ENCODE data around the gene MATN1.

MATN1 gene

DNA sequence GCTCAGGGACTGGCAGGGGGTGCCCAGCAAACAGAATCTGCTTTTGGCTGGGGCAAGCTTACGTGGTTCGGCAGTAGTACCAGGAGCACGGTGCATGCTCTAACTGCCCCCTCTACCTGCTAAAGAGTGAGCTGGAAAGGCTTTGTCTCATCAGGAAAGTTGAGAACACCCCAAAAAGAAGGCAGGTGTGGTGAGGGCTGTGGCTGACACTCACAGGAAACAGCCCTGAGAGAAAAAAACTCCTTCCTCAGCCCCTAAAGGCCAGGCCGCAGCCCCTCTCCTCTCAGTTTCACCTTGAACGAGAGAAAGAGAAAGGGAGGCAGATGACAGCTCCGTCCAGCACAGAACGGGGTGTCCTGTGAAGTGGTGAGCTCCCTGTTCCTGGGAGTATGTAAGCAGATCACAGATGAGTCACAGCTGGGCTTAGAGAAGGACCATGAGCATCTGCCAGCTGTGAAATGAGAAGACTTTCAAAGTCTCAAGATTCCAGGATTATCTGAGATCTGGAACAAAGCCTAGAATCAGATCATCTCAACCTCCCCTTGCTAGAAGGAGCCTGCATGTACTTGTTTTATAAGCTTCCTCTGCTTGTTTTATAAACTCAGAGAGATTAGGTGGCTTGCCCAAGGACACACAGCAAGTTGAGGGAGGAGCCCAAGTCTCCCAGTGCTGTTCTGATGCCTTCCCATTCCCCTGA lies 20.8 kb upstream of the MATN1 start:
- DNase-seq, result peak; percentile 33

DNA sequence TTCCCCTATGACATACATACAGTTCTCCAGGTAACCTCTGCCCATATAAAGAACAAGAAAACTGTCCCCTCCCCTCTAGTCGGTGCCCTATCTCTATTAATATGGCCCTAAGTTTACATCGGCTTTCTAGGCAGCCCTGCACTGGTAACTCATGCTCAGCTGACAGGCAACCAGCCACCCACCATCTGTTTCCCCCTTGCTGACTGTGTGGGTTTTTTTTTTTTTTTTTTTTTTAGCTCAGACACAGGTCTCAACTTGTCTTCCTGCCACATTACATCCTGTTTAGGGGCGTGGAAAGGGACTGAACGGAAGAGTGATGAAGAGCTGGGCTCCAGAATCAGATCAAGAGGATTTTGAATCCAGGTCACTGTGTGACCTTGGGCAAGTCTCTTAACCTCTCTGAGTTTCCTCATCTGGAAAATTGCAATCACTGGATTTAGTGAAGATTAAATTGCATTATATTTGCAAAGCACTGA lies 20.2 kb upstream of the MATN1 start:
- DNase-seq, result peak; percentile 72

DNA sequence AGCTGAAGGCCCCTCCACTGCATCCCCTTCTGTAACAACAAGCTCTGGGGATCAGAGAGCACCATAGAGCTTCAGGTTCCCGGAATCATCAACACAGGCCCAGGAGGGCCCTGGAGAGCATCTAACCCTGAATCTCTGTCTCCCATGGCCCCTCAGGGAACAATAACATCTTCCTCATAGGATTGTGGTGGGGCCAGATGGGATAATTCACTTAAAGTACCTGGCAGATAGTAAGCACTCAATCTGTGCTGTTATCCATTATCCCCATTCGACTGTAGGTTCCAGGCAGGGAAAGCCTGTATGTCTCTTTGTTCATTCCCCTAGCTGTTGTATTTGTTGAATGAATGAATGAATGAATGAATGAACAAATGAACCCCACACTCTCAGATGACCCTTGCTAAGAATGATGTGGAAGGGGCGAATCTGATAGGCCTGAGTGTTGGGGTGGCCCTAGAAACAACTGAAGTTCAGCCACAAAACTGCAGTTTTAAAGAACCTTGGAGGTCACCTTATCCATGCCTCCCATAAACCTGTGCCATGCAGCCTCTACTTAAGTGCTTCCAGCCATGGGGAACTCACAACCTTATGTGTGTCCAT lies 19.7 kb upstream of the MATN1 start:
- no peak for DNase-seq

DNA sequence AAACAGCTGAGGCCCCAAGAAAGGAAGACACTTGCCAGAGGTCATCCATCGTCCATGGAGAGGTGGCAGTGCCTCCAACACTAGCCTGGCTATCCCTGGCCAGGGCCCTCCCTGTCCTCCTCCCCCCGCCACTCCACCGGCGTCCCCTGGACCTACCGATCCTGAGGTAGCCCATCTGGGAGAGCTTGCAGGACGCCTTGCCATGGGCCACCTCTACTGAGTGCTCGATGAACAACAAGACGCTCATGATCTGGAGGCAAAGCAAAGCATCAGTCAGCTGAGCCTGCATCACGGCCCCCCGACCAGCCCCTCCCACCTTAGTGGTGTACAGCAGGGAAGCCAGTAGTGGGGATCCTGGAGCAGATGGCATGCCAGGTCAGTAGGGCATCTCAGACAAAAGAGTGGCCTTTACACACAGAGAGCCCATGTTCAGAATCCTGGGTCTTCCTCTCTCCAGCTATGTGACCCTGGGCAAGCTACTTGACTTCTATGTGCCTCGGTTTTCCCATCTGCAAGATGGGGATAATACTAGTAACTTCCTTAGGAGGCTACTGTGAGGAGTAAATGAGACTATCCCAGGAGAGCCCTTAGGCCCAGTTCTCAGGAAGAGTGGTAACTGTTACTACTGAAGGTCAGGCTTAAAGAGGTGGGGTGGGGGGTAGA lies 19.0 kb upstream of the MATN1 start:
- DNase-seq, result no peak

DNA sequence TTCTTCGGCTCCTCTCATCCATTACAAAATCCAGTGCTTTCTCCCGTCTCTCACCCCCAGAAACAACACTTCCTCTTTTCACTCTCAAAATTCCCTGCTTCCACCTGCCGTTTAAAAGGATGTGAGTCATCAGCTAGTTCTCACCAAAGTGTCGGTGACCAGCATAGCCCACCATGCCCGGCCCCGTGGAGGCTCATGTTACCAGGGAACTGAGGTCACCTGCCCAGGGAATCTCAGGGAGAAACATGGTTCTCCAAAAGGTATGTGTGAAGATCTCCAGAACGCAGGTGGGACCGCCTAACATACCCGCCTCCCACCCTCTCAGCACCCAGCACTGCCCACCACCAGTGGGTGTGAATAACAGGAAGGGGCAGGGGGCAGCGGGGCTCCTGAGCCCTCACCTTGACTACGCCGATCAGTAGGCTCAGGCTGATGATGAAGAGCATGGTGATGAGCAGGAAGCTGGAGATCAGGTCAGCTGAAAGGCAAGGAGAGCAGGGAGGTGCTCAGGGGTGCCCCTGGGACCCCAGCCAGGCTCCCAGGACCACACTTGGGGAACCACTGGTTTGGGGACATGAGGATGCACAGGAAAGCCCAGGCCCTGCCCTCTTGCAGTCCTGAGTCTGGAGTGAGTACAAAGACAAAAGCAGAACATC lies 18.0 kb upstream of the MATN1 start:
- DNase-seq, result no peak

DNA sequence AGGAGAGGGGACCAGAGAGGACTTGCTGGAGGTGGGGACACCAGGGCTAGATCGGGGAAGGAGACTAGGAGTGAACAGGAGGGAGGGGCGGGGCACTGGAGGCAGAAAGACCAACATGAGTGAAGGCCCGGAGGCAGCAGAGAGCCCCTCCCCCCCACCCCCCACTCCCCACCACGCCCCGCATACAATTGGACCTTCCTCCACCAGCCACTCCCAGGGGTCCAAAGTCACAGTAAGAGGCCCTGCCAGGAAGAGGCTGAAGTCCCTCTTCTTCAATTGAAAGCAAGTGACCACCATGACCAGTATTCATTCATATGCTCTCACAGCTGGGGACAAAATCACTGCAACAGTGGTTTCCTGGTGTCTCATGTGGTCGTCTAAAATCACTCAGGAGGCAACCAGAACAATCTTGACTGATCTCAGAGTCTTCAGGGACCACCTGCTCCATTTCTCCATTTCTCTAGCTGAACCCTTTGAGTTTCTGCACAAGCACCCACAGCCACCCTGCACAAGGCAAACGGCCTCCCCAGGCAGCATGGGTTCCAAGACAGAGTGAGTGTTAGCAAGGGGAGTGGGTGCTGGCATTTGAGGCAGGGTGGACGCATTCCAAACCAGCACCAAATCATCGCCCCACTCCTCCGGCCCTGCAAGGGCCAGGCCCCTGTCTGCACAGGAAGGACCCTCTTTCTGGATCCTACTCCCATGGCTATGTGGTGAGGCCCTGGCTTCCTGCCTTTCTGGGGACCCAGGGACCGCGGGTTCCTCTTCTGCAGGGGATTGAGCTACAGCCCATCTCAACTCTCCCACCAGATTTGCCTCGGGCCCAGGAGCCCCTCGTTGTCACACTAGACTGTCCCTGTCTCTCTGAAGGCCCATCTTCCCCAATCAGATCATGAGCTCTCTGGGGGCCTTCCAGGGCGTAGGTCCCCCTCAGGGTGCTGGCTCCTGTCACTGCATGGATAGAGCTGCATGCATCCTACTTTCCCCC lies 17.2 kb upstream of the MATN1 start:
- no peak for DNase-seq

DNA sequence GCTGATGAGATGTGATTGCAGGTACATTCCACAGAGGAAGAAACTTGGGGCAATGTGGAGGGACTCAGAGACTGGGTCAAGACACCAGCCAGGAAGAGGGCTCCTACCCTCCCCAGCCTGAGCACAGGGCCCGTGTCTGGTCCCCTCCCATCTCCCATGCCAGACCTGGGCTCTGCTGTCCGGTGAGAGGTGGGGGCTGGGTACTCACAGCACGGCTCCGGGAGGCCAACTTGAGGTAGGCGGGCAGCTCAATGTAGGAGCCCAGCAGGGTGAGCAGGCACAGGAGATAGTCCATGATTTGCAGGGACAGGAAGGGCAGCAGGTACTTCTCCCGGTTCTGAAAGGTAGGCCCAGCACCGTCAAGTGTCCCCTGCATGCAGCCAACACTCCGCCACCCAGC lies 16.2 kb upstream of the MATN1 start:
- DNase-seq, result no peak

DNA sequence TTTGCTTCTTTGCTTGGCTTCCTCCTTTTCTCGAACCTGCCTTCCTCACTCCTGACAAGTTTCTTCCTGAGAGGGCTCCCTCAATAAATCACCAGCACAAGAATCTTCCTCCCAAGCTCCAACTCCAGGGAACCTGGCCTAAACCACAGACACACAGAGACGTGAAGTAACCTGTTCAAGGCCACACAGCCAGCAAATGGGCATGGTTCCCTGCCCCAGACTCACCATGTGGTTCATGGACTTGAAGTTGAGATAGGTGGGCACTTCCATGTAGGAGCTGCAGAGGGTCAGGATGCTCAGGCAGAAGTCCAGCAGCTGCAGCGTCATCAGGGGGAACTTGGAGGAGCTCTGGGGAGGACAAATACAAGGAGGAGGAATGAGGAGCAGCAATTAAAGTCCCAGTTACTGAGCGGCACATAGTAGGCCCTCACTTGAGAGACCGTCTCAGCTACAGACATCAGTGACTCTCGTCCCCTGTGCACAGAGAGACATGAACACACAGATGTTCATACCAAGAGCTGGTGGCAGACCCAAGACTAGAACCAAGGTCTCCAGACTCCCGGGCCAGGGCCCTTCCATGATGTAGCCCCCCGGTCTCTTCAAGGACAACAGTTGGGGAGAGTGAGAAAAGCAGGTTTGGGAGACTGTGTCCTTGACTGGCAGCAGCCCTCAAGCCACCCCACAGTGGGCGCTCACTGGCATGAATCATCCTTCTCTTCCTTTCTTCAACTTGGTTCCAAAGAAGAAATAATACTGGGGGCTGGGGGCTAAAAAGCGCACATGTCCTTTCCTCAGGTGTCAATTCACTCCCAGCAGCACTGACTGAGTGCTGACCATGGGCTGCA lies 15.6 kb upstream of the MATN1 start:
- DNase-seq, result no peak

DNA sequence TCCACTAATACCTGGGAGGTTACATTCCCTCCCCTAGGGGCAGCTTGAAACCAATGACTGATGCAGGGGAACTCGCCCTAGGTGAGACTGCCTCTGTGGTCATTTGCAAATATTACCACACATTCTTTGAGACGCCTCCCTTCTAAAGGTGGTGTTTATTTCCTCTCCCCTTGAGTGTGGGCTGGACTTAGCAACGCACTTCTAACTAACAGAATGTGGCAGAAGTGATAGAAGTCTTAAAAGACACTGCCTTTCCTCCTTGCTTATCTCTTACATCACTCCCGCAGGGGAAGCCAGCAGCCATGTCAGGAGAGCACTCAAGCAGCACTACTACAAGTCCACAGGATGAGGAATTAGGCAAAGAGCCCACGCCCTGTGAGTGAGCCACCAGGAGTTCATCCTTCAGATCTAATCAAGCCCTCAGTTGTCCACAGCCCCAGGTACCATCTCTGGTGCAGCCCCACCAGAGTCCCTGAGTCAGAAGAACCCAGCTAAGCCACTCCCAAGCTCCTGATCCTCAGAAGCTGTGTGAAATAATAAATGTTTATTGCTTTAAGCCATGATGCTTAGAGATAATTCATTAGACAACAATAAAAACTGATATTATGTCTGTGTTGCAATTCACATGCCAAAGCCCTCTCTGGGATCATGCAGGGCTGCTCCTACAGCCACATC lies 14.8 kb upstream of the MATN1 start:
- DNase-seq, result no peak

DNA sequence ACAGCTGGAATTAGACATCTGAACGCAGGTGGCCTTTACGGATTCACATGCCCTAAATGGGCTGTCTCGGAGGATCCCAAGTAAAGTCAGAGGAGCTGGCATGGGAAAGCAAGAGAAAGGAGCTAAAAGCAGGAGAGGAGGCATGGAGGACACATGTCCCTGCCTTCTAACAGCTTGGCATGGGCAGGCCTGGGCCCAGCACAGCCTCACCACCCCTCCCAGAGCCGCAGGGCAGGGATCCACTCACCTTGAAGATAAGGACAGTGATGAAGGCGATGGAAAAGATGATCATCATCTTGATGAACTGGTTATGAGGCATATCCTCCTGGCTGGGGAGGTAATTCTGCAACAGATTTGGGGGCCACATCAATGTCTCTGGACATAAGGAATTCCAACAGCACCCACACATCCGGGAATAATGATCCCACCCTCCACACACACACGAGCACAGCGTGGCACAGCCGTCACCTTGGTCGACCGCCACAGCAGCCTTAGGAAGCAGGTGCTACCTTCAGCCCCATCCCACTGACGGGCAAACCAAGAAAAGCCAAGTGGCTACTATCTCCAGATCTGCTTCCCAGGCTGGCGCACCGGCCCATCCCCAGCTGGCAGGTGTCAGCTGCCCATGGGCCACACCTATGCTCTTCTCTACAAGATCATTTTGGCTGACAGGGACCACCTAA lies 14.1 kb upstream of the MATN1 start:
- no peak for DNase-seq

DNA sequence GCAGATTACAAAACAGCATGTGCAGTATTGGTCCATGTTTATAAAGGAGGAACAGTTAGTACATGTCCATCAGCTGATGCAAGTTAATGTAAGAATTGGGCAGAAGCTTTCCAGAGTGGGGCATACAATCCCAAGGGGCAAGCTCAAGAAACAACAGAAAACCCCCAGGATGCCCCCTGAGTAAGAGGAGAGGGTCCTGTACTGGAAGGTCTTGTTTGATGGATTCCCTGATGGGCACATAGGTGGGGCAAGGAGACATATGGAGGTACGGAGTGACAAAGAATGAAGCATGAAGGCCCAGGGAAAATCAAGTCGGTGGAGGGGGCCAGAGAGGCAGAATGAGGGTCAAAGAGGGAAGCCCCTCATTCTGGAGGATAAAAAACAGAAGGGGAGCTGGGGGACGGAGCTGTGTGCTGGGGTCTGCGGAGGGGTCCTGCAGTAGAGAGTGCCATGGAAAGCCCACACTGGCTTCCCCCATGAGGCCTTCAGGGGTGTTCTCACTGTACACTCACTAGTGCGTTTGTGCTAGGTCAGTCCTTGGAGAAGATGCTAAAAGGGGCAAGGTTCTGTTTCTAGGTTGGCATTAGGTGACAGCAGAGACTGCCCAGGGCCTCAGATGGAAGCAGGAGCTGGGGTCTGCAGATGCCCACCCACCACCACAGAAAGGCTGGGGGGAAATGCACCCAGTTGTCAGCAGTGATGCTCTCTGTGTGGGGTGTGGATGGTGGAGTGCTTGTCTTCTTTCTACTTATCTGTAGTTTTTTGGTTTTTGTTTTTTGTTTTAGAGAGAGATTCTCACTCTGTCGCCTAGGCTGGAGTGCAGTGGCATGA lies 12.5 kb upstream of the MATN1 start:
- DNase-seq, result no peak

DNA sequence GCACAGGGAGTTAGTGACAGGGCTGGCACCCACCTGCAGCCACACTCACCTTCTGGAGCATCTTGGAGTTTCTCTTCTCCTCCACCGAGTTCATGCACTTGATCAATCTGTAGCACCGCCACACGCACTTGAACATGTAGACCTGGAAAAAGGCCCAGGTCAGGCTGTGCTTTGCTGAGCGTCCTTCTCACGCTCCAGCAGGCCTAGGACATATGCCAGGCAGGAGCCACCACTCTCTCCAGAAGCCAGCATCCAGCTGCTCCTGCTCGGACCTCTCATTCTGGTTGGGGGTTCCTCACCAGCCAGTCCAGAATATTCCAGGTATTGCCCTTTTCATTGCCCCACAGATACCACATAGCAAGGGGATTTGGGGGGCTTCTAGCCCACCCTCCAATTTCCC lies 11.7 kb upstream of the MATN1 start:
- DNase-seq, result no peak

DNA sequence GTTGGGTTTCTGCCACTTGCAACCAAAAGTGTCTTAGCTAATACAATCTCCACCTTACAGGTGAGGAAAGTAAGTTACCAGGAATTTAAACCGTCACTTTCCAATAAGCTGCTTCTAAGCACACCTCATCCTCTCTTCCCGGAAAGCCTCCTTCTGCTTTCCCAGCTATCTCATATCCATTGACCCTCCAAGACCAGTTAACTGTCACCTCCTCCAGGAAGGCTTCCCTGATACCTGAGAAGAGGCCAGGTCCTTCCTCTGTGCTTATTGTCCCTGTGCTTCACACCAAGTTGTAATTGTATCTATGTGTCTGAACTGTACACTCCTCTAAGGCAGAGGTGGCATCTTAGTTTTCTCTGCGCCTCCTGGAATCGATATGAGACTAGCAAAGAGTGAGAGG lies 11.2 kb upstream of the MATN1 start:
- no peak for DNase-seq

DNA sequence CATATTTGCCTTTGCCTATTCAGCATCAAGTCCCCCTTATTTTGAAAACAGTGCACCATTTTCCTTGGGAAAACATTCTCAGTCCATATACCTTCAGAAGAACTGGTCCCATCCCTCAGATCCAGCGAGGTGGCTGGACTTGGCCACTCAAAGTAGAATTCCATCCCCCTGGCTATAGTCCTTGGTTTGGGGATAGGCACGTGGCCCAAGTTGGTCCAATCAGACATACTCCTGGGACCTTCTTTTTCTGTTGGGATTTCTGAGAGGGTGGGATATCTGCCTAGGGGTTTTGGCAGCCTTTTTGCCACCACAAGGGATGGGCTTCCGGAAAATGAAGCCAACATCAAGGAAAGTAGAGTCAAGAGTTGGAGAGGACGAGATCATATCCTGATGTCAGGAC lies 10.7 kb upstream of the MATN1 start:
- DNase-seq, result no peak

DNA sequence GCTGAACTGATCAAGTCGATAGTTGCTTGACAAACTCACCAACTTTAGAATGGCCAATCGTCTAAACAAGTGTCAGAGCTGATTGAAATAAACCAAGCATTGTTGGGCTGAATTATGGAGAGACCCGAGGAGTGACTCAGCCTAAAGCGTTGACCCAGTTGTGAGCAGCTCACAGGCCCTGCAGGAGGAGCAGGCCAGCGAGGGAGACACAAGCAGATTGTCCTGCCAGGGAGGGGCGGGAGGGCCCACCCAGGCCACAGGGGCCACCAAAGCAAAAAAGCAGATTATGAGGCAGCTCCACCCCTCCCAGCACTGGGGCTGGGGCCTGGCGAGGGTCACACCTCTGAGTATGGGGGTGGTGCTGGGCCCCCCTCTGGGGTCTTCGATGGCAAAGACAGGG lies 10.1 kb upstream of the MATN1 start:
- DNase-seq, result no peak

DNA sequence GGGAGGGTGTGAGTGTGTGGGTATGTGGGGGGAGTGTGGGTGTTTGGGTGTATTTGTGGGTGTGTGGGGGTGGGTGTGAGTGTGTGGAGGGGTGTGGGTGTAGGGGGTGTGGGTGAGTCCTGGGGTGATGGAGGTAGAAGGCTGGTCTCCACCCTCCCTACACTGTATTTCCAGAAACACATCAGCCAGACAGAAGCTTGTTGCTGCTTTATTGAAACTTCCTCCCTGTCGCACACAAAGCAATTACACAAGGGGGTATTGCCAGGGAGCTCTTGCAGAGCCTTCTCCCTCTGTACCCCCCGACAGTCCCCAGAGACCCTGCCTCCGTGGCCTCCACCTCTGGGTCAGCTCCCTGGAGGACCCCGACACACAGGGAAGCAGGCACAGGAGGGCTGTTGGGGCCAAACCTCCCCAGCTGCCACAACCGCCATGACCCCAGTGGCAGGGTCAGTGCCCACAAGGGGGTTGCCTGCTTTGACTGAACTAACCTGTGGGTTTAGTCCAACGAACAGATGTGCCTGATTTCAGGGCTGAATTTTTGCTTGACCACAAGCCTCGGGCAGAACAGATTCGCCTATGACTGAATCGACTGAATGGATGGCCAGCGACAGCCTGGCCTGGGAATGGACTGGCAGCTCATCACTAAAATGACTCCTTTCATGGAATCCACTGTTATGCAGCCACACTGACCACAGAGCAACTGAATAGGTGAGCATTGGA lies 9.1 kb upstream of the MATN1 start:
- no peak for DNase-seq

DNA sequence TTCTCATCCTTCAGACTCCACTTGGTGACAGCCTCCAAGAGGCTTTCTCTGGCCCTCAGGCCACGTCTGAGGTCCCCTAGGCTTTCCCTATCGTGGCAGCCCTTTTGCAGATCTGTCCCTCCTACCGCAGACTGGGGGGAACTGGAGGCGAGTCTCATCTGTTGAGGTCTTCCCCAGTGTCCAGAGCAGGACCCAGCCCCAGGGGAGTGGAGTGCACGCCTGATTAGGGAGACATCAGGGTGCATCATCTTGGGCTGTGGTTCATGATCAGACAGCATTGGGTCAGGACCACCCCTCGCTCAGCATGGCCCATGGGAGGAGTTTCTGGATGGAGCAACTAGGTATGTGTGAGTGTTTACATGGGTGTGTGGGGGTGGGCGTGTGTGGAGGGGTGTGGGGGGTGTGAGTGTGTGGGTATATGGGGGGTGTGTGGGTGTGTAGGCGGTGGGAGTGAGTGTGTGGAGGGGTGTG lies 8.5 kb upstream of the MATN1 start:
- no peak for DNase-seq

DNA sequence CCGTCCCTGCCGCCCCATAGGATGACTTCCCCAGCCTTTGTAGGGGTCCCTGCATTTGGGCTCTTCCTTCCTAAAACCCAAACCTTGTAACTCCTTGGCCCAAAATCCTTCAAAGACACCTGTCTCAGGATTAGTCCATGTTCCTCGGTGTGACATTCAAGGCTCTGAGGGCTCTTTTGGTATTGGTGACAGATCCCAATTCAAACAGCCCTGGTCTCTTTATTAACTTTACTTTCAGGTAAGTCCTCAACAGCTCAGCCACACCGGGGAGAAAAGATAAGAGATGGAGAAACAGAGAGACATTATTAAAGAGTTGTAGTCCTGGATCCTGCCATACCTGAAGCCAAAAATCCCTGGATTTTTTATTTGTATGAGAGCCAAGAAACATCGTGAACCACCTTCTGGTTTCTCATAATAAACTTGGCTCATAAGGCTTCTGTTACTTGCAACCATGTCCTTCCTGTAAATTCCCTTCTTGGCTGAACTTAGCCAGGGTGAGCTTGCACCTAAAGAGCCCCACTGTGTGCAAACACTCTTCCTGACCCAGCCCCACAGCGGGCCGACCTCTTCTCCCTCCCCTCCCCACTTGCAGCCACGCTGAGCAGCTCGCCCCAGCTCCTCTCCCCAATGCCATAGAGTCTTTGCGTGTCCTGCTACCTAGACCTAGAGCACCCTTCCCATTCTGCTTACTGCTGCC lies 7.9 kb upstream of the MATN1 start:
- DNase-seq, result no peak
